Spleen (tissue), 11 donors: ENCODE results near the gene SYTL4. TPM values are rescaled to one million over a fixed set of nuclear protein-coding genes. Genes with fewer than 3 reads are reported as not detected.

Source experiments
- DNase-seq: peaks from one replicate; pipeline ENCODE4 v3.0.0-alpha.2; 2020
- H3K27ac ChIP-seq, 8 donors: fragments of 200-600 bp; sonication (generic) in 7 of 8; 1 replicate in 4 of 8; 2 replicates in 4 of 8; pipeline versions ENCODE4 v1.5.0 to v1.8.0; 2016 to 2021; ENCODE audit warnings: inconsistent platforms in 4 of 8, mild to moderate bottlenecking in 4 of 8, moderate library complexity in 1 of 8
- H3K27me3 ChIP-seq, 7 donors: fragments of 200-600 bp; sonication (generic) in 6 of 7; replicated peaks in 1 of 7; 1 replicate in 4 of 7; 2 replicates in 3 of 7; pipeline versions ENCODE4 v1.5.0 to v1.8.0; 2016 to 2021; ENCODE audit warnings: inconsistent platforms in 3 of 7, mild to moderate bottlenecking in 1 of 7
- H3K36me3 ChIP-seq, 6 donors: fragments of 200-600 bp; sonication (generic) in 5 of 6; 1 replicate in 4 of 6; 2 replicates in 2 of 6; pipeline versions ENCODE4 v1.5.0 to v1.8.0; 2016 to 2021; ENCODE audit warnings: inconsistent platforms in 2 of 6
- H3K4me1 ChIP-seq, 6 donors: fragments of 200-600 bp; sonication (generic) in 5 of 6; 1 replicate in 3 of 6; 2 replicates in 3 of 6; pipeline versions ENCODE4 v1.5.0 to v1.8.0; 2016 to 2021; ENCODE audit warnings: inconsistent platforms in 3 of 6
- H3K4me3 ChIP-seq, 8 donors: fragments of 200-600 bp; sonication (generic) in 7 of 8; 1 replicate in 4 of 8; 2 replicates in 4 of 8; pipeline versions ENCODE4 v1.5.0 to v1.8.0; 2016 to 2021; ENCODE audit warnings: inconsistent platforms in 4 of 8, mild to moderate bottlenecking in 4 of 8, moderate library complexity in 2 of 8
- H3K9me3 ChIP-seq, 8 donors: fragments of 200-600 bp; sonication (generic) in 7 of 8; 1 replicate in 4 of 8; 2 replicates in 4 of 8; pipeline versions ENCODE4 v1.5.0 to v1.8.0; 2016 to 2021; ENCODE audit warnings: inconsistent platforms in 4 of 8
- POLR2A ChIP-seq, 3 donors: fragments of 450-650 bp; IDR thresholded peaks; one replicate each; pipeline ENCODE4 v1.5.1; 2017; ENCODE audit warnings: antibody characterized with exemption in 3 of 3, mild to moderate bottlenecking in 1 of 3
- POLR2AphosphoS5 ChIP-seq, 3 donors: sonication (generic); formaldehyde crosslinking; IDR thresholded peaks; one replicate each; pipeline ENCODE4 v1.5.1; 2017; ENCODE audit warnings: antibody characterized with exemption in 3 of 3
- WGBS, 5 donors: extraction: QIAGEN DNeasy Blood & Tissue Kit in 3 of 5; methylation state at CpG; one replicate each; pipeline versions ENCODE4 v1.1.5 to v1.1.7; 2013 to 2018; 5-methylcytosine and 5-hydroxymethylcytosine counted together
- intact Hi-C: fragments of 100-400 bp; cut with DNase I; formaldehyde crosslinking; loops from one replicate; pipeline ENCODE4 v1.15.0; 2023; ENCODE audit warnings: low total_unique reads
- polyA plus RNA-seq, 3 donors: library from polyadenylated mRNA; stranded (reverse); fragments of 200-250 nt; gene quantifications; one replicate each; pipeline ENCODE4 v1.2.1, GENCODE V29; 2013
- total RNA-seq, 7 donors: library from RNA; depleted of rRNA in 3 of 7; stranded (reverse); fragments of >200 nt in 3 of 7; fragmentation: NEBNext Ultra II Directional in 4 of 7; extraction: Animal tissue kit (Norgen Biotek cat#: 25700) in 4 of 7; gene quantifications; one replicate each; pipeline versions ENCODE4 v1.1.0 to v1.2.1, GENCODE V29; 2016 to 2021
- TF ChIP-seq, protein P1 (sequence below), 11 experiments: fragments of 200-600 bp in 7 of 11; fragments of 450-650 bp in 4 of 11; sonication (generic) in 4 of 11; IDR thresholded peaks in 8 of 11; conservative IDR thresholded peaks in 3 of 11; 1 replicate in 7 of 11; 2 replicates in 4 of 11; pipeline versions ENCODE4 v1.4.0 to v1.8.0; 2016 to 2021; ENCODE audit warnings: antibody characterized with exemption in 11 of 11, inconsistent platforms in 4 of 11, mild to moderate bottlenecking in 1 of 11
- donor health status: healthy with polysubstance abuse.
- donor health status: DM: no; HTN: no; CAD: no; lungs with moderate emphysema.
- donor health status: DM: no; HTN: no; CAD: no.
- donor health status: Bipolar disorder and iron deficiency.
- donor health status: healthy.
- donor health status: DM: no; HTN: no; CAD: no.
- donor health status: DM: yes; HTN: yes; CAD: no.

SYTL4 gene
- total and polyA plus RNA-seq, 10 donors = 1.2 to 16.8 (median 6.7) TPM

DNA sequence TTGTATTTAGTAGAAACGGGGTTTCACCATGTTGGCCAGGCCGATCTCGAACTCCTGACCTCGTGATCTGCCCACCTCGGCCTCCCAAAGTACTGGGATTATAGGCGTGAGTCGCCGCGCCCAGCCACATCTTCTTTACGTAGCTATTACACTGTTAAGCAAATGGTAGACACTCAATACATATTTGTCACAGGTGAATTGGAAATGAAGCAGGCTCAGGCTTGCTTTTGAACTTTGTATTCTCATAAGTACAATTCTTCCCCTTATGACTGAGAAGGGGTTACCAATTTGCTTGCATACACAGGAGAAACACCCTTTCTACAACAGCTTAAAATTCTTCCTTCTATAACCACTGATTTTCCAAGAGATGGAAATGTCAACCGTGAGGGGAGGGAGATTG, 88.7 kb downstream of the SYTL4 start:
- DNase-seq = no peak
- peaks cover 0 to 4% (median 0%) of the 10 kb centered on the region in 6 donors for H3K4me1 ChIP-seq
- H3K4me3 ChIP-seq = no peak overlapping the region
- intact Hi-C loops = no loop called here
- TF ChIP-seq POLR2A (IDR thresholded peaks at IDR 0.05) (no peak), POLR2AphosphoS5 (IDR thresholded peaks at IDR 0.05) (no peak)
- TF ChIP-seq, protein P1, sequence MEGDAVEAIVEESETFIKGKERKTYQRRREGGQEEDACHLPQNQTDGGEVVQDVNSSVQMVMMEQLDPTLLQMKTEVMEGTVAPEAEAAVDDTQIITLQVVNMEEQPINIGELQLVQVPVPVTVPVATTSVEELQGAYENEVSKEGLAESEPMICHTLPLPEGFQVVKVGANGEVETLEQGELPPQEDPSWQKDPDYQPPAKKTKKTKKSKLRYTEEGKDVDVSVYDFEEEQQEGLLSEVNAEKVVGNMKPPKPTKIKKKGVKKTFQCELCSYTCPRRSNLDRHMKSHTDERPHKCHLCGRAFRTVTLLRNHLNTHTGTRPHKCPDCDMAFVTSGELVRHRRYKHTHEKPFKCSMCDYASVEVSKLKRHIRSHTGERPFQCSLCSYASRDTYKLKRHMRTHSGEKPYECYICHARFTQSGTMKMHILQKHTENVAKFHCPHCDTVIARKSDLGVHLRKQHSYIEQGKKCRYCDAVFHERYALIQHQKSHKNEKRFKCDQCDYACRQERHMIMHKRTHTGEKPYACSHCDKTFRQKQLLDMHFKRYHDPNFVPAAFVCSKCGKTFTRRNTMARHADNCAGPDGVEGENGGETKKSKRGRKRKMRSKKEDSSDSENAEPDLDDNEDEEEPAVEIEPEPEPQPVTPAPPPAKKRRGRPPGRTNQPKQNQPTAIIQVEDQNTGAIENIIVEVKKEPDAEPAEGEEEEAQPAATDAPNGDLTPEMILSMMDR (IDR thresholded peaks at IDR 0.05 in 8 of 11, conservative IDR thresholded peaks at IDR 0.05 in 3 of 11) = no peak
- peaks cover 0 to 23% (median 0%) of the 10 kb centered on the region in 7 donors for H3K27me3 ChIP-seq
- no peaks in the 10 kb centered on the region for H3K9me3 ChIP-seq
- peak overlapping the region in 4 of 8 donors; percentile 12 to 83 (median 48) for H3K27ac ChIP-seq
- no peaks in the 10 kb centered on the region for H3K36me3 ChIP-seq
- 87 to 96% (median 91%) methylated on average over 11 of the region's 11 CpGs for WGBS, 5 donors

DNA sequence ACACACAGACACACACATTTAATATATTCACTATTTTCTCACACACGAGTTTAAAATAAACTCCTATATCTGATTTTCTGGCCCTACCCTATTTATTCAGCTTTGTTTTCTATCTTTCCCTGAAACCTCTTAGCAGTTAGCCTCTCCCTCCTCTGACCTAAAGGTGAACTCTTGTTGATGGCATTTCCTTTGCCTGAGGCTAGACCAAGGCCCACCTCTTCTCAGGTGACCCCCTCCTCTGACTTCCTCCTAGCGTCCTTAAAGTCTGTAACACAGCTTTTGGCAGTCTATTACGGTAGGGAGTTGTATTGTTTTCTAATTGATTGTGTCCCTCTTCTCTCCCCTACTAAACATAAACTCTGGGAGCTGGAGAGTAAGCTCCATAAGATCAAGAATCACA, 89.6 kb downstream of the SYTL4 start:
- Histone ChIP-seq H3K27me3 (peaks cover 0 to 24% (median 0%) of the 10 kb centered on the region in 7 donors), H3K36me3 (no peaks in the 10 kb centered on the region), H3K9me3 (no peaks in the 10 kb centered on the region), H3K4me1 (peaks cover 0 to 3% (median 0%) of the 10 kb centered on the region in 6 donors), H3K27ac (no peak overlapping the region), H3K4me3 (no peak overlapping the region)
- intact Hi-C loops = no loop called here
- DNase-seq = no peak
- WGBS, 5 donors = 45 to 78% (median 67%) methylated on average over 3 of the region's 3 CpGs
- no peak for TF ChIP-seq POLR2A (IDR thresholded peaks at IDR 0.05)
- TF ChIP-seq POLR2AphosphoS5 (IDR thresholded peaks at IDR 0.05) = no peak
- TF ChIP-seq, protein P1 (IDR thresholded peaks at IDR 0.05 in 8 of 11, conservative IDR thresholded peaks at IDR 0.05 in 3 of 11) = no peak

DNA sequence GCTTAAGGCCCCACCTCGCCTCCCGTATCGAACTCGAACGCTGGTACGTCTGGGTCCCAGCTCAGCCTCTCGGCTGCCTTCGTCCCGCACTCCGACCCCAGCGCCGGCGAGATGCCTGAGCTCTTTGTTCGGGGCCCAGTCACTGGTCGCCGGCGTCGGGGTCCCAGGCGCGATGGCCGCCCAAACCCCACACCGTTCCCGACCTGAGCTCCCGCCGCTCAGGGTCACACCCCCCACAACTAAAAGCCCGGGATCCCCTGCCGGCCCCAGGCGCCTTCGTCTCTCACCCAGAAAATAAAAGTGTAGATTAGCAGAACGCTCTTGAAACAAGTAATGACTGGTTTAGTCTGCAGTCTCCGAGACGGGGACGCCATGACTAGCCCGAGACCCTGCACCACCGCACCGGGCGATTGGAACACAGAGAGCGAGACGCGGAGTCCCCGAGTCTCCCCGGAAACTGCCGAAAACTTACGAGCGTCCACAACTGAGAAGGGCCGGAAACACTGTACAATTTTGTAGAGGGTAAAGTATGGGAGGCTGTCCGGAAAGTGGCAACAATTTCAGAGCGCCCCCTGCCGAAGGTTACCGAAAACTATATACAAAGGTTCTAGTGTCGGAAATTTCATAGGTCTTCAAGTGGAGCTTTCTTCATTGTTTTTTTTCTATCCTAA, 95.5 kb downstream of the SYTL4 start, which contains the start of gene TSPAN6:
Gene TSPAN6 (minus strand): TSS at position 486 of the 671 bp plus-strand sequence. CDS start 112 bp downstream, at position 374.
- no peaks in the 10 kb centered on the region for H3K9me3 ChIP-seq
- H3K4me1 ChIP-seq = peaks cover 0 to 7% (median 0%) of the 10 kb centered on the region in 6 donors
- peak; percentile 84 for DNase-seq
- peak within 1 kb of the TSS in 7 of 8 donors; percentile 11 to 69 (median 56) for H3K27ac ChIP-seq
- H3K4me3 ChIP-seq = peak within 1 kb of the TSS; percentile 31 to 66 (median 38)
- TF ChIP-seq POLR2A (IDR thresholded peaks at IDR 0.05) (no peak), POLR2AphosphoS5 (IDR thresholded peaks at IDR 0.05) (peak; percentile 28 to 59 (median 38))
- TF ChIP-seq, protein P1 (IDR thresholded peaks at IDR 0.05 in 8 of 11, conservative IDR thresholded peaks at IDR 0.05 in 3 of 11) = peak in 9 of 11 experiments; percentile 15 to 49 (median 42)
- intact Hi-C loops = no loop called here
- H3K27me3 ChIP-seq = peaks cover 0 to 34% (median 0%) of the 10 kb centered on the region in 7 donors
- 4 to 48% (median 14%) methylated on average over 13 to 51 of the region's 51 CpGs for whole genome bisulfite sequencing, 5 donors
- no peaks in the 10 kb centered on the region for H3K36me3 ChIP-seq

DNA sequence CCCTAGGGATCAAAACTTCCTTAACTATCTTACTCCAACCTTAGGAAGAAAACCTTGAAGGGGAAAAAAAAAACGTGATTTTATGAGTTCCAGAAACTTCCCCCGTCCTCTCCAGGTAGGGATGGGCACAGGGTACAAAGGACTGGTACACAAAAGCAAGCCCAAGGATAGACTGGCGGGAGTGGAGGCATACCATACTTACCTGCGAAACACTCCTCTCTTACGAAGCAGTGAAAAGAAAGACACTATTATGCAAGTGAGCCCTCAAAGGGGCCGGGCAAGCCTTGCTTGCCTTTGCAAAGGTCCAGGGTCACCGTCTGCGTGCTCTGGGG, 96.0 kb downstream of the SYTL4 start:
- TF ChIP-seq POLR2AphosphoS5 (IDR thresholded peaks at IDR 0.05) (no peak), POLR2A (IDR thresholded peaks at IDR 0.05) (no peak)
- TF ChIP-seq, protein P1 (IDR thresholded peaks at IDR 0.05 in 8 of 11, conservative IDR thresholded peaks at IDR 0.05 in 3 of 11) = no peak
- DNase-seq = no peak
- Histone ChIP-seq H3K27ac (peak overlapping the region in 7 of 8 donors; percentile 11 to 69 (median 56)), H3K9me3 (no peaks in the 10 kb centered on the region), H3K36me3 (no peaks in the 10 kb centered on the region), H3K4me3 (peak overlapping the region; percentile 31 to 66 (median 38)), H3K4me1 (peaks cover 0 to 7% (median 0%) of the 10 kb centered on the region in 6 donors), H3K27me3 (peaks cover 0 to 33% (median 0%) of the 10 kb centered on the region in 7 donors)
- 35 to 81% (median 48%) methylated on average over 6 to 8 of the region's 8 CpGs for WGBS, 5 donors
- intact Hi-C loops = no loop called here
